Astrocyte (in vitro differentiated cells and primary cell): ENCODE data around the gene DMPK. TPM values are rescaled to one million over a fixed set of nuclear protein-coding genes. Genes with fewer than 3 reads are reported as not detected.

Experiments
- DNase-seq: peaks from one replicate; pipeline ENCODE4 v3.0.0-alpha.2; 2010; ENCODE audit warnings: low read depth
- FAIRE-seq: peaks from 2 replicates; lab custom pipeline; 2011; peaks lifted over from hg19 to GRCh38; lab: Jason Lieb, UNC
- H2AFZ ChIP-seq: 2 replicates; pipeline ENCODE4 v1.6.0; 2012; ENCODE audit warnings: low read depth, low read length, inconsistent platforms
- H3K27ac ChIP-seq: 2 replicates; pipeline ENCODE4 v1.5.1; 2011; ENCODE audit warnings: low read depth, low read length, inconsistent platforms
- H3K27me3 ChIP-seq: 2 replicates; pipeline ENCODE4 v1.6.0; 2011; ENCODE audit warnings: low read length, inconsistent platforms; ENCODE audit not compliant: insufficient read depth
- H3K36me3 ChIP-seq: 2 replicates; pipeline ENCODE4 v1.5.1; 2011; ENCODE audit warnings: low read length, inconsistent platforms; ENCODE audit not compliant: insufficient read depth
- H3K4me1 ChIP-seq: 2 replicates; pipeline ENCODE4 v1.5.1; 2011; ENCODE audit warnings: low read length, inconsistent platforms; ENCODE audit not compliant: insufficient read depth
- H3K4me2 ChIP-seq: 2 replicates; pipeline ENCODE4 v1.6.0; 2012; ENCODE audit warnings: low read length, inconsistent platforms
- H3K4me3 ChIP-seq: 2 replicates; pipeline ENCODE4 v1.5.1; 2011; ENCODE audit warnings: low read depth, mild to moderate bottlenecking, low read length, inconsistent platforms; ENCODE audit not compliant: insufficient read depth
- H3K79me2 ChIP-seq: 2 replicates; pipeline ENCODE4 v1.6.0; 2012; ENCODE audit warnings: mild to moderate bottlenecking, low read length, inconsistent platforms; ENCODE audit not compliant: insufficient read depth
- H3K9ac ChIP-seq: 2 replicates; pipeline ENCODE4 v1.6.0; 2012; ENCODE audit warnings: mild to moderate bottlenecking, low read length, inconsistent platforms
- H3K9me3 ChIP-seq: 2 replicates; pipeline ENCODE4 v1.5.1; 2012; ENCODE audit warnings: low read depth, mild to moderate bottlenecking, low read length, inconsistent platforms; ENCODE audit not compliant: insufficient read depth
- H4K20me1 ChIP-seq: 2 replicates; pipeline ENCODE4 v1.6.0; 2012; ENCODE audit warnings: low read length, inconsistent platforms; ENCODE audit not compliant: insufficient read depth
- H3K27ac Mint-ChIP-seq: one replicate; pipeline ENCODE4 v1.8.0; 2021; ENCODE audit warnings: mild to moderate bottlenecking, mixed read lengths; ENCODE audit not compliant: unreplicated experiment
- H3K27me3 Mint-ChIP-seq: one replicate; pipeline ENCODE4 v1.8.0; 2021; ENCODE audit warnings: low read depth, mixed read lengths; ENCODE audit not compliant: unreplicated experiment
- H3K36me3 Mint-ChIP-seq: one replicate; pipeline ENCODE4 v1.8.0; 2021; ENCODE audit warnings: low read depth, mixed read lengths; ENCODE audit not compliant: unreplicated experiment
- H3K4me1 Mint-ChIP-seq: one replicate; pipeline ENCODE4 v1.8.0; 2021; ENCODE audit warnings: low read depth, mixed read lengths; ENCODE audit not compliant: unreplicated experiment
- H3K4me3 Mint-ChIP-seq: one replicate; pipeline ENCODE4 v1.8.0; 2021; ENCODE audit warnings: mild to moderate bottlenecking, moderate library complexity, mixed read lengths; ENCODE audit not compliant: unreplicated experiment
- H3K9me3 Mint-ChIP-seq: one replicate; pipeline ENCODE4 v1.8.0; 2021; ENCODE audit warnings: mild to moderate bottlenecking, mixed read lengths; ENCODE audit not compliant: unreplicated experiment
- CTCF ChIP-seq: IDR thresholded peaks from 2 replicates; pipeline ENCODE4 v1.5.1; 2011; ENCODE audit warnings: low read depth, mild to moderate bottlenecking, inconsistent platforms, low read length, moderate library complexity; ENCODE audit not compliant: insufficient read depth
- EZH2 ChIP-seq: IDR thresholded peaks from 2 replicates; pipeline ENCODE4 v1.6.1; 2012; ENCODE audit warnings: mild to moderate bottlenecking, low read length, inconsistent platforms; ENCODE audit not compliant: insufficient read depth
- total RNA-seq: library from RNA; stranded (reverse); gene quantifications from 2 replicates; pipeline ENCODE4 v1.2.1, GENCODE V29; 2021

Gene DMPK
- total RNA-seq, 1 donor from 2014 or later = 75.2 TPM

- H3K36me3 ChIP-seq = peaks cover 20% of the 10 kb centered on the region
- H3K4me1 ChIP-seq = no peaks in the 10 kb centered on the region
- no peak for TF ChIP-seq EZH2
- no peak for TF ChIP-seq CTCF
- Mint-ChIP-seq H3K4me1 (no peaks in the 10 kb centered on the region), H3K27ac (no peak overlapping the region), H3K36me3 (peaks cover 13% of the 10 kb centered on the region), H3K4me3 (no peak overlapping the region), H3K27me3 (no peaks in the 10 kb centered on the region), H3K9me3 (no peaks in the 10 kb centered on the region)
- DNase-seq = no peak
- peaks cover 4% of the 10 kb centered on the region for H4K20me1 ChIP-seq
- H3K9ac ChIP-seq = no peak overlapping the region
- H3K27me3 ChIP-seq = no peaks in the 10 kb centered on the region
- no peak overlapping the region for H2AFZ ChIP-seq
- H3K79me2 ChIP-seq = no peaks in the 10 kb centered on the region
- no peak overlapping the region for H3K27ac ChIP-seq
- H3K9me3 ChIP-seq = no peaks in the 10 kb centered on the region
- no peak overlapping the region for H3K4me2 ChIP-seq
- no peak for FAIRE-seq
- H3K4me3 ChIP-seq = no peak overlapping the region
These were observed 40.4 kb upstream of the DMPK start for GRCh38 chr19:45822716-45823115.

DNA sequence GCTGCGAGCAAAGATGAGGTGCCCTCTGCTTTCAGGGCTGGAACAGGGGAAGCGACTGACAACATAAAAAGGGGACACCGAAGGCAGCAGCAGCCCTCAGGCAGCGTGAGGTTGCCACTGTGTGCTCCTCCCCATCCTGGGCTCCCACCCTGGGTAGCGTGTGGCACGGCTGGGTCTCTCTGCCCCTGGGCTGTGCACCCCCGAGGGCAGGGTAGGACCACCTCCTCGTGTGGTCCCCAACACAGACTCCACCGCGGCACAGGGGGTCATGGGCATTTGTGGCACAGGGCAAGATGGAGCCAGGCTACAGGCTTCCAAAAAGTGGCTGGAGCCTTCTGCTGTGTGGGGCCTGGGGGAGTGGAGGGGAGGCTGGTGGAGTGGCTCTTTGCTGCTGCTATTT lies 39.3 kb upstream of the DMPK start:
- H4K20me1 ChIP-seq = peaks cover 12% of the 10 kb centered on the region
- TF ChIP-seq EZH2 = no peak
- no peak for TF ChIP-seq CTCF
- FAIRE-seq = no peak
- H3K36me3 ChIP-seq = peaks cover 20% of the 10 kb centered on the region
- no peak overlapping the region for H3K9ac ChIP-seq
- no peak overlapping the region for H3K27ac ChIP-seq
- H3K4me1 Mint-ChIP-seq = peaks cover 4% of the 10 kb centered on the region
- H3K4me1 ChIP-seq = peaks cover 3% of the 10 kb centered on the region
- no peak for DNase-seq
- H3K9me3 ChIP-seq = no peaks in the 10 kb centered on the region
- no peaks in the 10 kb centered on the region for H3K79me2 ChIP-seq
- no peak overlapping the region for H3K4me3 ChIP-seq
- no peak overlapping the region for H3K4me2 ChIP-seq
- peak overlapping the region; percentile 53 for H3K27ac Mint-ChIP-seq
- no peaks in the 10 kb centered on the region for H3K27me3 Mint-ChIP-seq
- H3K4me3 Mint-ChIP-seq = no peak overlapping the region
- no peaks in the 10 kb centered on the region for H3K27me3 ChIP-seq
- H3K36me3 Mint-ChIP-seq = peaks cover 13% of the 10 kb centered on the region
- H3K9me3 Mint-ChIP-seq = no peaks in the 10 kb centered on the region
- H2AFZ ChIP-seq = no peak overlapping the region

GRCh38 chr19:45821103-45821521 lies 38.8 kb upstream of the DMPK start:
- H3K27me3 ChIP-seq = no peaks in the 10 kb centered on the region
- H2AFZ ChIP-seq = no peak overlapping the region
- Mint-ChIP-seq H3K9me3 (no peaks in the 10 kb centered on the region), H3K27me3 (no peaks in the 10 kb centered on the region), H3K4me3 (no peak overlapping the region), H3K36me3 (peaks cover 8% of the 10 kb centered on the region), H3K27ac (peak overlapping the region; percentile 53), H3K4me1 (peaks cover 4% of the 10 kb centered on the region)
- H3K4me1 ChIP-seq = peaks cover 3% of the 10 kb centered on the region
- H3K4me3 ChIP-seq = no peak overlapping the region
- H3K36me3 ChIP-seq = peaks cover 20% of the 10 kb centered on the region
- DNase-seq = no peak
- no peak overlapping the region for H3K9ac ChIP-seq
- TF ChIP-seq EZH2 (no peak), CTCF (no peak)
- FAIRE-seq = no peak
- H3K4me2 ChIP-seq = no peak overlapping the region
- peaks cover 12% of the 10 kb centered on the region for H4K20me1 ChIP-seq
- H3K79me2 ChIP-seq = no peaks in the 10 kb centered on the region
- H3K27ac ChIP-seq = no peak overlapping the region
- H3K9me3 ChIP-seq = no peaks in the 10 kb centered on the region
